ENCODE data around the gene SRP14. TPM values are rescaled to one million over a fixed set of nuclear protein-coding genes. Genes with fewer than 3 reads are reported as not detected.

Gene SRP14
- total RNA-seq, 2 experiments from 2014 or later, result 120 to 126 TPM

- no peak overlapping the region for H3K4me3 ChIP-seq (ENCODE audit: low read length)
- DNase-seq (peak in 2 of 14 experiments; percentile 42 to 43), ATAC-seq (ENCODE audit: poor library complexity) (peak; percentile 49)
- no peaks in the 10 kb centered on the region for H3K27me3 ChIP-seq (ENCODE audit: control insufficient read depth in 1 of 2, insufficient read depth in 2 of 2, low read length in 2 of 2)
- Mint-ChIP-seq H3K27me3 (no peaks in the 10 kb centered on the region), H3K27ac (no peak overlapping the region), H3K36me3 (ENCODE audit: low read depth) (peaks cover 85% of the 10 kb centered on the region), H3K9me3 (no peaks in the 10 kb centered on the region), H3K4me3 (no peak overlapping the region), H3K4me1 (ENCODE audit: low read depth) (no peaks in the 10 kb centered on the region)
- H3K9me3 ChIP-seq (ENCODE audit: control insufficient read depth in 1 of 2, insufficient read depth in 1 of 2, low read length in 2 of 2), result no peaks in the 10 kb centered on the region
- intact Hi-C loops (cut with DNase I, micrococcal nuclease), result no loop called here
- no peaks in the 10 kb centered on the region for H3K4me1 ChIP-seq (ENCODE audit: insufficient read depth, low read length)
- CTCF ChIA-PET, result interaction anchor here (0.5 to 1.4 kb wide), 2 partner anchors 307 to 372 kb away, joined by 3 to 4 read pairs; no protein-coding TSS in a partner anchor
- POLR2A ChIA-PET, result no interaction called here
- TF ChIP-seq CTCF (IDR thresholded peaks at IDR 0.05), result no peak
- H3K27ac ChIP-seq (ENCODE audit: low read depth in 1 of 2, low read length in 2 of 2), result no peak overlapping the region
- H3K36me3 ChIP-seq (ENCODE audit: insufficient read depth, low read length), result peaks cover 76% of the 10 kb centered on the region
Measured at GRCh38 chr15:40029979-40030893, 8.7 kb downstream of the SRP14 start.

GRCh38 chr15:40028853-40029252 is 10.1 kb downstream of the SRP14 start:
- no peaks in the 10 kb centered on the region for H3K27me3 Mint-ChIP-seq
- CTCF ChIA-PET, result no interaction called here
- no peaks in the 10 kb centered on the region for H3K4me1 Mint-ChIP-seq (ENCODE audit: low read depth)
- Histone ChIP-seq H3K9me3 (ENCODE audit: control insufficient read depth in 1 of 2, insufficient read depth in 1 of 2, low read length in 2 of 2) (no peaks in the 10 kb centered on the region), H3K4me3 (ENCODE audit: low read length) (no peak overlapping the region), H3K4me1 (ENCODE audit: insufficient read depth, low read length) (no peaks in the 10 kb centered on the region), H3K36me3 (ENCODE audit: insufficient read depth, low read length) (peaks cover 68% of the 10 kb centered on the region), H3K27me3 (ENCODE audit: control insufficient read depth in 1 of 2, insufficient read depth in 2 of 2, low read length in 2 of 2) (no peaks in the 10 kb centered on the region), H3K27ac (ENCODE audit: low read depth in 1 of 2, low read length in 2 of 2) (no peak overlapping the region)
- peaks cover 84% of the 10 kb centered on the region for H3K36me3 Mint-ChIP-seq (ENCODE audit: low read depth)
- no peak overlapping the region for H3K4me3 Mint-ChIP-seq
- intact Hi-C loops (cut with DNase I, micrococcal nuclease), result no loop called here
- POLR2A ChIA-PET, result no interaction called here
- no peak for TF ChIP-seq CTCF (IDR thresholded peaks at IDR 0.05)
- DNase-seq, result no peak
- ATAC-seq (ENCODE audit: poor library complexity), result no peak
- no peak overlapping the region for H3K27ac Mint-ChIP-seq
- no peaks in the 10 kb centered on the region for H3K9me3 Mint-ChIP-seq

- Histone ChIP-seq H3K4me3 (ENCODE audit: low read length) (no peak overlapping the region), H3K27me3 (ENCODE audit: control insufficient read depth in 1 of 2, insufficient read depth in 2 of 2, low read length in 2 of 2) (no peaks in the 10 kb centered on the region), H3K4me1 (ENCODE audit: insufficient read depth, low read length) (no peaks in the 10 kb centered on the region), H3K36me3 (ENCODE audit: insufficient read depth, low read length) (peaks cover 65% of the 10 kb centered on the region), H3K27ac (ENCODE audit: low read depth in 1 of 2, low read length in 2 of 2) (no peak overlapping the region), H3K9me3 (ENCODE audit: control insufficient read depth in 1 of 2, insufficient read depth in 1 of 2, low read length in 2 of 2) (no peaks in the 10 kb centered on the region)
- H3K4me3 Mint-ChIP-seq, result no peak overlapping the region
- no peaks in the 10 kb centered on the region for H3K4me1 Mint-ChIP-seq (ENCODE audit: low read depth)
- POLR2A ChIA-PET, result interaction anchor here (0.7 to 1.0 kb wide), 2 partner anchors 9 to 43 kb away, joined by 3 to 4 read pairs; no protein-coding TSS in a partner anchor
- no peaks in the 10 kb centered on the region for H3K27me3 Mint-ChIP-seq
- ATAC-seq (ENCODE audit: poor library complexity) (no peak), DNase-seq (no peak)
- peaks cover 87% of the 10 kb centered on the region for H3K36me3 Mint-ChIP-seq (ENCODE audit: low read depth)
- TF ChIP-seq CTCF (IDR thresholded peaks at IDR 0.05), result no peak
- no peak overlapping the region for H3K27ac Mint-ChIP-seq
- intact Hi-C loops (cut with DNase I, micrococcal nuclease), result no loop called here
- CTCF ChIA-PET, result interaction anchor here (0.5 kb wide), 1 partner anchor 394 kb away, joined by 4 read pairs; no protein-coding TSS in a partner anchor
- H3K9me3 Mint-ChIP-seq, result no peaks in the 10 kb centered on the region
Measured at GRCh38 chr15:40028193-40028592, 10.8 kb downstream of the SRP14 start.

Data from CD4-positive, alpha-beta T cell (primary cell).